ENCODE data around the gene IFIT3.
"Not testable (repeated sequence)": the region's sequence is repeated elsewhere in the genome, so short reads cannot be mapped to it uniquely, and the experiment has no call there.

Gene IFIT3

DNA sequence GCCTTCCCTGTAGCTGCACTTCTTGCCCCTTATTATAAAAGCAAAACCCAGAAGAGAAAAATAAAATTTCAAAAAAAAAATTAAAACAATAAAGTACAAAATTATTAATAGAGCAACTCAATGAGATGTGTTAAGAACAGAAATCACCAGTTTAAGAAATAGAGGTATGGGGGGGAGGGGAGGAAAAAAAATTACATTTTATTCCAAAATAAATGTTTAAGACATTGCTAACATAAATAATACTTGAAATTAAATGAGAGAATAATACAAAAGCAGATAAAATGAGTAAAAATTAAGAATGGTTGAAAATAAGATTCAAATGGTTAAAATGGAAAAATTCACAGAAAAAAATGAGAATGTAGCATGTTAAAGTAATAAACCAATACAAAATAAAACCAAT is 22.9 kb upstream of the IFIT3 start:
- DNase-seq, result no peak

- DNase-seq, result no peak
Observed at GRCh38 chr10:89305766-89306433, 21.9 kb upstream of the IFIT3 start.

GRCh38 chr10:89306434-89307268 is 21.1 kb upstream of the IFIT3 start:
- DNase-seq, result no peak

DNA sequence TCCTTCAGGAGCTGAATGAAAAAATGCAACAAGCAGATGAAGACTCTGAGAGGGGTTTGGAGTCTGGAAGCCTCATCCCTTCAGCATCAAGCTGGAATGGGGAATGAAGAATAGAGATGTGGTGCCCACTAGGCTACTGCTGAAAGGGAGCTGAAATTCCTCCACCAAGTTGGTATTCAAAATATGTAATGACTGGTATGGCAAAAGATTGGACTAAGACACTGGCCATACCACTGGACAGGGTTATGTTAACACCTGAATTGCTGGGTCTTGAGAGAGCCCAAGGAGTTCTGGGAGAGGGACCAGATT is 20.6 kb upstream of the IFIT3 start:
- no peak for DNase-seq

- no peak for DNase-seq
Observed at GRCh38 chr10:89308266-89308665, 19.5 kb upstream of the IFIT3 start.

GRCh38 chr10:89308736-89309135 is 19.1 kb upstream of the IFIT3 start:
- DNase-seq, result no peak

DNA sequence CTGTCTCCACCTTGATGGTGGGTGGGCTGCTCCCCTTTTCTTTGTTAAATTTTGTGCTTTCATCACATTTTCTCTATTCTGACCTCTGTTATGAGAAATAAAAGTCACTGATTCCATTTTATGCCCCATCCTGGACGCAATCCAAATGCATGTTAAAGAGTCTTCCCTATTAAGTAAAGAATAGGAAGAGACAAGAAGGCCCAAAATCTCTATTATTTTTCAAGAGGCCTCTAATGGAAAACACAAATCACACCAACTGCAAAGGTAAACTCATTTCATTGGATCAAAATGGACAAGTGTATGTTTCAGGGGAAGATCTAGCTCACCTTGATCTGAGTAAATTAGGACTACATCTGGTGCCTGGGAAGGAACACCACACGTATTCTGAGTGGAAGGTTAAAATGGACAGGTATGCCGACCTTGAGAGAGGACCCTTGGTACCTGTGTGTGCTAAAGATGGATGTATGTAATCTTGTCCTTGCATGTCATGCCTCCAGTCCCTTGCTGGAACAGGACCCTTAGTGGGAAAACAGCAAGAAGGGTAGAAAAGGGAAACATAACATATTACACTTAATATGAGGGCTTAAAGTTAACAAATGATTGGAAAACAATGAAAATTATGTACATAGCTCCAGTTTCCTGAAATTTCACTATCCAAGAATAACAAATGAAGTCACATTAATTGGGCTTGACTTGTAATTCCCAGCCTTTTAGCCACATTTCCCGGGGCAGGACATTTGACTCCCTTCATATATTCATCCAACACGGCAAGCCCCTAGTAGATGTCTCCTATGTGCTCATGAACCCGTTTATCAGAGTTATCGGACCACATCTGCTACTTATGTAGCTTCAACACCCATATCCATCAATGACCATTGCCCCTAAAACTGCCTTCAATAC is 18.4 kb upstream of the IFIT3 start:
- no peak for DNase-seq

DNA sequence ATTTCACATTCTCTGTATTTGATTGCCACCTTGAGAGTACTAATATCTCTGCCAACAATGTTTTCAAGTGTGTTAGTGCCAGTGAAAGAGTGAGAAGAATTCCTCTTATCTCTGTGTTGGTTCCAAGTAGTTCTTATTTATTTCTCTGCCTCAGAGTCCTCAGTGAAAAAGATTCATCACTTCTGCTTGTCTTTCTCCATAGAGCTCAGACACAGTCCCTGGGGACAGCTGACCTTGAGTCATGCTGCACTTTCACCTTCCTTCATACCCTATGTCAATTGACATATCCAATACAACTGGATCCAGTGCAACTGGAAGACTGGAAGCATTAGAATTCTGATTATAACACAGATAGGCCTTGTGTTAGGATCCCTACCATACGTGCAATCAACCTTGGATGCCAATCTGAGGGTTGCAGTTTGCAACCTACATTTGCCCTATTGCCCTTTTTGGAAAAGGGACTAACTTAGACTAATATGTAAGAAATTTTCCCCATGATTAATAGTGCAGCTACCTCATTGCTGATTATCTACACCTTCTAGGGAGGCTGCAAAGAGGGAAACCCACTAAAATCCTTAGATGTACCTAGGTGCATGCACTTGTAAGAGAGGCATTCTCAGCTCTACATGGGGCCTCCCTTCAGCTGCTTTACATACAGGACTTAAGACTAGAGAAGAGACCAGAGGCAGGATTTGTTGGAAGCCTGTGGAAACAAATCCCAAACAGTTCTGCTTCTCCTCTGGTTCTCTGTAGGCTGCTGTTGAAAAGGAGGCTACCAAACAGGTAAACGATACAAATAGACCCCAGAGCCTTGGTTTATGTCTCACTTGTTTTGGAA is 17.5 kb upstream of the IFIT3 start:
- DNase-seq, result no peak

DNA sequence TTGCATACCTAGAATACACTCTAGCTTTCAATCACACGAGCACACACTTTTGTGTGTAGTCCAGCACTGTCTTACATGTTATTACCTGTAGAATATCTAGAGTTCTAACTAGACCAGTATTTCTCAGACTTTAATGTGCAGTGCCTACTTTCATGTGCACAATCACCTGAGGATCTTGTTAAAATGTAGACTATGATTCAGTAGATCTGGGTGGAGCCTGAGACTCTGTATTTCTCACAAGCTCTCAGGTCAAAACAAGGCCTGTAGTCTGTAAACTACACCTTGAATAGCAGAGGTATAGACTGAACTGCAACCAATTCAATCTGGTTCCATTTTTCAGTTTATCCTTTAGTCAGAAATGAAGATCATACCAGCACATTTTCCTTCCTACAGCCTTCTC is 14.8 kb upstream of the IFIT3 start:
- DNase-seq, result no peak

DNA sequence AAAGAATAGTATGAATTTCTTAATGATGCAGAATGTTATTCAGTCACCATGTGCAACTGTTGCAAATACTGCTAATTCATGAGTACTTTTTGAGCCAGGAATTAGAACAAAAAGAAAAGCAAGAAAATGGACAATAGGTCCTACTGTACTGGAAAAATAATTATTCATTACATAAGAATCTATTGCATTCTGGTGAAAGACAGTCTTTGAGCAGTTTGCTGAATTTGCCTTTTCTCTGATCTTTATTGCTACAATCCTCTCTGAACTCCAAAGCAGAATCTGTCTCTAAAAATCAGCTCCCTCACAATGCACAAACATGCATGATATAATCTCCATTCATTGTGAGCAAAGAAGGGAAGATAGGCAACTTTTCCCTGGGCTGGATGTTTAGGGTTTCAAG is 13.1 kb upstream of the IFIT3 start:
- no peak for DNase-seq

DNA sequence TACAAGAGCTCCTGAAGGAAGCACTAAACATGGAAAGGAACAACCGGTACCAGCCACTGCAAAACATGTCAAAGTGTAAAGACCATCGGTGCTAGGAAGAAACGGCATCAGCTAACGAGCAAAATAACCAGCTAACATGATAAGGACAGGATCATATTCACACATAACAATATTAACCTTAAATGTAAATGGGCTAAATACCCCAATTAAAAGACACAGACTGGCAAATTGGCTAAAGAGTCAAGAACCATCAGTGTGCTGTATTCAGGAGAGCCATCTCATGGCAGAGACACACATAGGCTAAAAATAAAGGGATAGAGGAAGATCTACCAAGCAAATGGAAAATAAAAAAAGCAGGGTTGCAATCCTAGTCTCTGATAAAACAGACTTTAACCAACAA is 9.8 kb upstream of the IFIT3 start:
- DNase-seq, result not testable (repeated sequence)

GRCh38 chr10:89325081-89325480 is 2.7 kb upstream of the IFIT3 start:
- DNase-seq, result not testable (repeated sequence)

DNA sequence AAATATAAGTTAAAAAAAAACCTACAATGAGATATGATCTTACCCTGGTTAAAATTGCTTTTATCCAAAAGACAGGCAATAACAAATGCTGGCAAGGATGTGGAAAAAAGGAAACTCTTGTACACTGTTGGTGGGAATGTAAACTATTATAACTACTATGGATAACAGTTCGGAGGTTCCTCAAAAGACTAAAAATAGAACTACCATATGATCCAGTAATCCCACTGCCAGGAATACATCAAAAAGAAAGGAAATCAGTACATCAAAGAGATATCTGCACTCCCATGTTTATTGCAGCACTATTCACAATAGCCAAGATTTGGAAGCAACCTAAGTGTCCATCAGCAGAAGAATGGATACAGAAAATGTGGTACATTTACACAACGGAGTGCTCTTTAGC is 1.9 kb upstream of the IFIT3 start:
- not testable (repeated sequence) for DNase-seq

GRCh38 chr10:89329151-89329550 is 1.4 kb downstream of the IFIT3 start:
- DNase-seq, result no peak

GRCh38 chr10:89330014-89330413 is 2.2 kb downstream of the IFIT3 start:
- DNase-seq, result not testable (repeated sequence)

DNA sequence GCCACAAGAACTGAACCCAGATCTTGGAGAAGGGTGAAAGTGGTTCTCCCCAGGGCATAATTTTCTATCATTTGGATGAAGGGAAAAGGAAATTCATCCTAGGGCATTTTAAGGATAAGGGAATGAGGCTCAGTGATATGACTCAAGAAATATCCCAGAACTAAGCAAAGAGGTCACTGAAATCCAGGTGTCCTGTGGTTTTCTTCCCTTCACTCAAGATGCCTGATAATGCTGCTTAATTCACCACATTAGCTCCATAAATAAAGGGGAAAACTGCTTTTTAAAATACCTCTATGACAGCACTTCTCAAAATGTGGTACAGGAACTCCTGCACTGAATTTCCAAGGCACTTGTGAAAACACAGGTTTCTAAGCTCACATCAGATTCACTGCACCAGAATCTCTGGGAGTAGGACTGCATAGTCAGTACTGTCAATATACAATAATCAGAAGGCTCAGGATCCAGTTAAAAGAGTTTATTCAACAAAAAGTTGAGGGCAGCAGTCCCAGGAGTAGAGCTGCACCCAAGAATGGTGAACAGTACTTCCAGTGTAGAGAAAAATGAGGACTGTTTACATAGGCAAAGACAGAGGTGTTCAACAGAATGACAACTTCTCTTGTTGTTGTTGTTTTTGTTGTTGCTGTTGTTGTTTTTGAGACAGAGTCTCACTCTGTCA is 2.9 kb downstream of the IFIT3 start:
- DNase-seq, result no peak

DNA sequence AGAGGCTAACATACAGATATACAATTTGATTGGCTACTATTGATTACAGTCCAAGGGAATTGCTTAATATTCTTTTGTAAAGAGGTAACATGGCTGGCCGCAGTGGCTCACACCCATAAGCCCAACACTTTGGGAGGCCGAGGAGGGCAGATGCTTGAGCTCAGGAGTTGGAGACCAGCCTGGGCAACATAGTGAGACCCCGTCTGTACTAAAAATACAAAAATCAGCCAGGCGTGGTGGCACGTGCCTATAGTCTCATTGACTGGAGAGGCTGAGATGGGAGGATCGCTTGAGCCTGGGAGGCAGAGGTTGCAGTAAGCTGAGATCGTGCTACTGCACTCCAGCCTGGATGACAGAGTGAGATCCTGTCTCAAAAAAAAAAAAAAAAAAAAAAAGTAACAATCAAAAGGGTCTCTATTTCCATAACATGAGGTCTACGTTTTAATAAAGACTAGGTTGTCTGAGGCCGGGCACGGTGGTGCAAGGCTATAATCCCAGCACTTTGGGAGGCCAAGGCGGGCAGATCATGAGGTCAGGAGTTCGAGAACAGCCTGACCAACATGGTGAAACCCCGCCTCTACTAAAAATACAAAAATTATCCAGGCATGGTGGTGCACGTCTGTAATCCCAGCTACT is 3.8 kb downstream of the IFIT3 start:
- DNase-seq, result not testable (repeated sequence)

DNA sequence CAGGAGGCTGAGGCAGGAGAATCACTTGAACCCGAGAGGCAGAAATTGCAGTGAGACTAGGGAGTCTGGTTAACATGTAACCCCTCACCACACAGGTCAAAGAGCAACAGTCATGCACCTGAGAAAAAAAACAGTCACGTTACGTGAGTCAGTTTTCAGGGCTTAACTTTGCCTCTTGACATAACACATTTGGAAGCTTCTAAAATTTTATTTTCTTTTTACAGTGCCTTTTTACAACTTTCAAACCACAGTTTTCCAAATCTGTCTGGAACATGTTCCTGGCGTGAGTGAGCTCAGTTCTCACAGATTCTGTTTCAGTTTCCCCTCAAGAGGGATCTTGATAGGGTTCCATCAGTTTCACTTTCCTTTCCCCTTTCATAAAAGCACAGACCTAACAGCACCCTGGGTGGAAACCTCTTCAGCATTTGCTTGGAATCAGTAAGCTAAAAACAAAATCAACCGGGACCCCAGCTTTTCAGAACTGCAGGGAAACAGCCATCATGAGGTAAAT is 4.4 kb downstream of the IFIT3 start:
- no peak for DNase-seq

DNA sequence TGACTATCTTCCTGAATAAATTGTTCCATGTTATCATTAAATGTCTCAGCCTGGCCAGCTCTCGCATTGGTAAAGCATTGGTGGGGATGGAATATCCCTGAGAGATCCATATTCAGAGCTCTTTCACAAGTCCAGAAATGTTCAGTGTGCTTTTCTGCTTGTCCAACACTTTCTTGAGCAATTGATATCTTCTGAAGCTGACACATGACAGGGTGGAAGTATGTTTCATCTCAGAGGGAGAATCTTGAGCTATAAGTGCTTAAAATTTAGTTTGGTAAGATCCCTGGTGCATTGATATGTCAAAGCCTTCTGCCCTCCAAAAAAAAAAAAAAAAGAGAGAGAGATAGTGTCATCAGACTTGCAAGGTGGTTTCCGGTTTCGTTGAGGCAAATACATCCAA is 7.4 kb downstream of the IFIT3 start:
- DNase-seq, result no peak

DNA sequence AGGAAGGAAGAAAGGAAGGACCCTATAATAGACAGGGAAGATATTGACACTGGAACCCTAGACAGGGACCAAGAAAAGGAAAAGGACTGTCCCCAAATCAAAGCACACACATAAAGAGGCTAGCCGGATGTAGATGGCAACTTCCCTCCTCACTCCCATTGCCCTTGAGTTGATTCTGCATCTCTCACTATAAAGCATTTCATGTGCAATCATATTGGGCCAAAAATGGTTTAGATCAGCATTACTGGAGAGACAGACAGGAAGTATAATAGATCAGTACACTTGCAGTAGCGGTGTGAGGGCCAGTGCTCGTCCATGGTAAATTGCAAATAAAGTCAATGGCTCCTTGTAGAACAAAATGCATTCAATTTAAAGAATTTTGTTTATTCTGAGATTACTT is 8.4 kb downstream of the IFIT3 start:
- no peak for DNase-seq

DNA sequence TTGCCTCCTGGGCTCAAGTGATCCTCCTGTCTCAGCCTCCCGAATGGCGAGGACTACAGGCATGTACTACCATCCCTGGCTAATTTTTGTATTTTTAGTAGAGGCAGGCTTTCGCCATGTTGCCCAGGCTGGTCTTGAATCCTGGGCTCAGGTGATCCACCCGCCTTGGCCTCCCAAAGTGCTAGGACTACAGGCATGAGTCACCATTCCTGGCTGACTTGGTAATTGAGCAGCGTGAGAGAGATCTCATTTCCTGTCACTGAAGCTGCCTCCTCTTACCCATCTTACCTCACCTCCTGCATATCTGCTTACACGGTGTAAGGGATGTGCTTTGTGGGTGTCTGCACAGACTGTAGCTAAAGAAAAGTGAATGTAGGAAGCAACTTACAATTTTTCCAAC is 9.7 kb downstream of the IFIT3 start:
- DNase-seq, result no peak
